ENCODE results near the gene SLCO2A1.

Gene SLCO2A1

DNA sequence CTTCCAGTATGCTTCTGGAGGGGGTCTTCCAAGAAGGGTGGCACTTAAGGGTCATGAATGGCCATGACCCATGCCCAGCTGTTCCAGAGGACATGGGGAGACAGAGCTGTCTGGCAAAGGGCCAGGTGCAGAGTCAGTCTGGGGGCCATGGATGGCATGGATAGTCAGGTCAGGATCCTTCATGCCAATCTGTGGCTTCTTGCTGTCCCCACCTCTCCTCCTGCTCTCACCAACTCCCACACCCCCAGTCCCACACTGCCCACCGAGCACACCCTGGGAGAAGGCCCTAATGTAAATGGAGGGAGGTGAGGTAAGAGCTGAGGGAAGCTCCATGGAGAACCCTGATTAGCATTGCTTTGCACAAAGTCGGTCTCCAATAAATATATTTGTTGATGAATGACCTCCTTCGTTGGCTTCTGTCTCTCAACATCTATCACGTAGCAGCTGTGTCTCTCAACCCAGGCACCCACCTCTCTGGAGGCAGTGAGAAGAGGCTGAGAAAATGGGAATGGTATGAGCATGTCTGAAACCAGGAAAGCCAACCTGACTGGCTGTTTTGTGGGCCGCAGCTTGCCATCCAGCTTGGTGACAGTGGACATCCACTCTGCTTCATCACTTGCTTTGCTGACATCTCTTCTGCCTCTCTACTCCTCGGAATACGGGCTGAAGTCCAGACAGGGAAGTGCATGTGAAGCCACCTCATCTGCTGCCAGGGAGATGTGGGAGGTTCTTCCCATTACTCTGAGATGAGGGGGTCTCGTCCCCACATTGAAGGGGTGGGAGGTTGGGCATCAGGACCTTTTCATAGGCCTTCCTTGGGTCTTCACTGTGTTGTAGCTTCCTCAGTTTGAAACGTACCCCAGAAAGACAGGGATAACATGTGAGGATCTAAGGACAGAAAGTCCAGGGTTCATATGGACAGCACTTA is 96.4 kb downstream of the SLCO2A1 start:
- DNase-seq (ENCODE audit: low read depth), result no peak

DNA sequence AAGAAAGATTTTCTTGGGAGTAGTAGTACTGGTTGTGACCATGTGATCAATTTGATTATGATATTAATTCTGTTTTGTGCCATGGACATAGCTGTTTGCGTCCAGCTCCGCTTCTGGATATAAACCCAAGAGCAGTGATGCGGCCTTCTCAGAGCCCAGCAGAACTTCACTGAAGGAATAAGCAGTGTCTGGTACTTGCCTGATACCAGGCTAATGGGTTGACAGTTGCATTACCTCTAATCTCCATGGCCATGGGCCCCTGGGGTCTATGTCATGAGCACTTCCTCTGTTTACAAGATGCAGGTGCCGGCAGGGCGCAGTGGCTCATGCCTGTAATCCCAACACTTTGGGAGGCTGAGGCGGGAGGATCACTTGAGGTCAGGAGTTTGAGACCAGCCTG is 97.7 kb downstream of the SLCO2A1 start:
- no peak for DNase-seq (ENCODE audit: low read depth)

DNA sequence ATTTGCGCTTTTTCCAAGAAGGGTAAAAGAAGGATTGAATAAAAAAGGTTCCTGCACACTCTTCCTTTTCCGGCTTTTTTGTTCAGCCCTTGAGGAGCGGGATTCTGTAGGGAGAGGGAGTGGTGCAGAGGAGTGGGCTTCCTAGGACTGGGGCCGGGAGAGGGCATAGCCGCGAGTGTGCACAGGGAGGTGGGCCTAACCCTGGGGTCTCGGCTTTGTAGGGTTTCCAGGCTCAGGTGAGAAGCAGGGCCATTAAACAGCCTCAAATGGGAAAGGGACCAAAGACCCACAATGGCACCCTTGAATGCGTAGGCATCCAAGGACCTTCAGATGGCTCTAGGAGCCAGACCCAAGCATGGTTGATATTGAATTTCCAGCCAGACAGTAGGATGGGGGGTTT is 98.6 kb downstream of the SLCO2A1 start:
- no peak for DNase-seq (ENCODE audit: low read depth)

DNA sequence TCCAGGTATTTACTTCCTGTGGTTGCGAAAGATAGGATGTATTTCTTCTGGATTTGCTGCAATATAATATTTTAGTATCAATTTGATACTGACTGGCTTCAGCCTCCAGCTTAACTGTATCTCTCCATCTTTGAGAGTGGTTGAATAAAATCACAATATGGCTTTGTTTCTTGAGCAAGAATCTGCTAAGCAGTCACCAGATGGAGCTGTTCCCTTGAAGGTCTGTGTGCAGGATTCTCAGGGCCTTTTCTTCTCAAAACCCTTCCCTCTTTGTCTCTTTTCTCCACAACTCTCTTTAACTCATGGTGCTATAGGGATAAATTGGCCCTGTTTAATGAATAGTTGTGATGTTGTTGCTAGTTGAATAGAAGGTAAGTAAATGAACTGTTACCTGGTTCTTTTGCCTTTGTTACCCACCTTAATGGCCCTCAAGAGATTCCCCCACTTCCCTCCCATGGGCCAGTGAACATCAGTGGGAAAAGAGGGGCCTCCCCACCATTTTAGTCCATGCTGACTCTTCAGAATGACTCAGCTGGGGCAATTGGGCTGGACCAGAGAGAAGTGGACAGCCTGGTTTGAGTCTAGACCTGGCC is 99.3 kb downstream of the SLCO2A1 start:
- no peak for DNase-seq (ENCODE audit: low read depth)

DNA sequence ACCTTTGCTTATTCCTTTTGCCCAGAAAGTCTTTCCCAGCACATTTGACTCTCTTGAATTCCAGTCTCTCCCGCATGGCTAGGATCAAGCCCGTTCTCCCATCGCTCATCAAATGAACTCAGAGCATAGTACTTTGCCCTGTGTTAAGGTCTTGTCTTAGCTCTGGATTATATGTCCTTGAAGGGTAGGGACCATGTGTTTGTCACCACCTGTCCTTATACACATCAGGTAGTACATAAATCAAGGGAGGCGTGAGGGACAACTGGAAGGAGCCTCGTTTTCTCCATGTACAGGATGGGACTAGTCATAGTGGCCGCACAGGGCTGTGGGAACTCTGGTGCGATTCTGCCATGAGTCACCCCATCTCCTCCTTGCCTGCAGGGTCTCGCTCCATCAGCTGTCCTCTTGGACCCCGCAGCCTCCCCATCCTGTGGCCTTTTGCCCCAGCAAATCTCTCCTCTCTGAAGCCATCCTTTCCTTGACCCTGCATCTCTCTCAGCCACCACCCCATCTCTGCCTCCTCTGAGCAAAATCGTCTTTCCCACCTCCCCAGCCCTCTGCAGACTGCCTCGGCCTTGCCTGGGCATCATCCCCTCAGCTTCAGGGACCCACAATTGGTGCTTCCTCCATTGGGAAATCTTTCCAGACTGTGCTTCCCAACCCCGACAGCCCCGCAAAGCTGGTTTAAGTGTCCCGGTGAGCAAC is 100.7 kb downstream of the SLCO2A1 start:
- DNase-seq (ENCODE audit: low read depth), result no peak

DNA sequence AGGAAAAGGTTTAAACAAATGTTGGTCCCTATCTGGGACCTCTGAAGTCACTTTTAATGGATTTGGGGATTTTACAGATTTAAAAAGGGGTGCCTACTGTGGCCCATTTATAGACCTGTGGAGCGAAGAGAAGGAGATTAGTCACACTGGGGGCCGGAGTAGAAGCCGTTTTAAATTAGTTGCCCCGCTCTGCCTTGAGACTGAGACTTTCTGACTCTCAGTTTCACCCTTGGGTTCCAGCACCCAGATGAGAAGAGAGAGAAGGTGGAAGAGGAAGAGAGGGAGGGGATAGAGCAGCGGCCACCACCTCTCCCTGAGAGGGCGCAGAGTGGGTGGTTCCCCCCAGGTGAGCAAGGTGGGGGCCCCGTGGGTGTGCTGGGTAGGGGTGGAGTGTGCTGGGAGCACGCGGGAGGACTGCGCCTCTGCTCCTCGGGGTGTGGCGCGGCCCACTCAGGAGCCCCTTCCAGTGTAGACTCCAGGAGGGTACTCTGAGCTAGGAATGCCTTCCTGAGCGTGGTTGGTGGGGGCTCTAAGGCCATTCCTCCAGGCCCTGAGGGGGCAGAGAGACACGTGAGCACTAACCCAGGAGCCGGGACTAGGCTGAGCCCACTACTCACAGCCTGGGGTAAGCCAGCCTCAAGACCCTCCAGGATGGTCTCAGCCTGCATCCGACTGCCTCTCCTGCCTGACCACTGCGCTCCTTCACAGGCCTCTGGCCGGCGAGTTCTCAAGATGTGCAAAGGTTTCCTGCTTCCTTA is 101.4 kb downstream of the SLCO2A1 start:
- no peak for DNase-seq (ENCODE audit: low read depth)

DNA sequence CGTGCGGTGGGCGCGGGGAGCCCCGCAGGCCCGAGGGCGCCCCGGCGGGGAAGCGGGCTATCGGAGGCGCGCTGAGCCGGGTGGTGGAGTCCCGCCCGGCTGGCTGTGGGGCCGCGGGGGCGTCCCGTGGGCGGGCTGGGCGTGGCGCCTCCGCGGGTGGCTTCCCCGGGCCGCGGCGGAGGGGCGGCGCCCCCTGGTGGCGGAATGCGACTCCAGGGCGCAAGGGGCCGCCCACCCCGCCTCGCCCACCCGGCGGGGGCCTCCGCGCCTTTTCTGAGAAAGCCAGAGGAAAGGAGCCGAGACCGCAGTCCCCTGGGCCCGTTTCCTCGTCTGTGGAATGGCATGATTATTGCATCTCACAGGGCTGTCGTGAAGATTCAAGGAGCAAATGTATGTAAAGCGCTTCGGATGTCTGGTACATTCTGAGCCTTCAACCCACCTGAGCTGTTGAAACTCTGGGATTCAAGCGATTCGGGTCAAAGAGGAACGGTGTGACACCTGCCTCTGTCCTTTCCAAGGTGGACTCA is 102.1 kb downstream of the SLCO2A1 start:
- DNase-seq (ENCODE audit: low read depth), result peak; percentile 81

DNA sequence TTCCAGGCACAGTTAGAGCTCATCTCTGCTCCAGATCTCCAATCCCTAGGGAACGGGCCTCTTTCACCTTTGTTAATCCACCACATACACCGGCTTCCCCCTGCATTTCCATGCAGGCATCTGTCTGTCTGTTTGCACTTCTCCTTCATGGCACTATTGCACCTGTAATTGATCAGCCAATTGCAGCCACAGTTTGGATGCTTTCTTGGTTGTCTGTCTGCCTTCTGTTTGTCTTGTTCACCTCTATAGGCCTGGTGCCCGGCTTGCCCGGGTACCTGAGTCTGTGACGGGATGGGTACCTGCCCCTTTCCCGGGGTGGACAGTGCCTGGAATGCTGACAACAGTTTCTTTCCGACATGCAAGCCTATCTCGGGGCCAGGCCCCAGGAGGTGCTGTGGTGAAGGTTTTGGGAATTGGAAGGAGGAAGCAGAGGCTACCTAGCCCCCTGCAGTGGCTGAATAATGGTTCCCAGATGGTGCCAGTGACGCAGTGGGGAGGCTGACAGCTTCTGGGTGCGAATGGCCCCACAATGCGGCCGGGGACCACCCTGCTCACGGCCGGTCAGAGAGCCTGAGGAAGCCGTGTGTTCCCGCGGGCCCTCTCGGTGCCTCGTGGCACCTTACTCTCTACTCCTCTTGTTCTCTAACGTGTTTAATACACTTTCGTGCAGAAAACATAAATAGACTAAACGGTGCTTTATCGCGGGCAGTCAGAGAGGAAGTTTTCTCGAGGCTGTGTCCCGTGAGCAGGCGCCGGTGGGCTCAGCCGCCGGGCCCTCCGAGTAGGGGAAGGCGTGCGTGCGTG is 102.8 kb downstream of the SLCO2A1 start:
- DNase-seq (ENCODE audit: low read depth), result no peak

DNA sequence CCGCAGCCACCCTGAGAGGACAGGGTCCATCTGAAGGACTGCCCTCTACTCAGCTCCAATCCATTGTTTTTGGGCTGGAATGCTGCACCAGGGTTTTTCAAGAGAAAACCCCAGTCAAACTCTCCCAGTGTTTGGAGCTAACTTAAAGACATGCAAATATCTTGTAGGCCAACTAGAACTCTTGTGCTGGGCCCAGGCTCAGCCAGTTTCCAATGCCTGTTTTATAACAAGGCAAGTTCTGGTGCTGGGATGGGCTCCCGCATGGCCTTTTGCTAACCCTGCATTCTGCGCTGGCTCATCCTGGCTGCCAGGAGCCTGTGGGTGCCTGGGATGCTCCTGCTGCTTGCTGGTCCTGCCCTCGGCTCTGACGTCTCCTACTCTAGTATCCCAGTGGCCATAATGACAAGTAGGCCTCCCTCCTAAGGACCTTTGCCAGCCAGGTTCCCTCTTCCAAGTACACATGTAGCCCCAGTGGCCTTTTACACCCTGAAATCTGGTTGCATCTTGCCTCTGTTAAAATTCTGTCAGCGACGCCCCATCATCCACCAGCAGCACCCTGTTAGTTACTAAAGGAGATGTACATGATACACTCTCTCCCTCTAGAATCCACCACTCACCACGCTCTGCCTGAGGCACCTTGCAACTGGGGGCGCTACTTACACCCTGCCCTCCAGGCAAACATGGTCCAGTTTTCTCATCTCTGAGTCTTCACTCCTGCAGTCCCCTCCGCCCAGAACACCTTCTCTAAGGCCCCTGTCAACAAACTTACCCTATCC is 103.6 kb downstream of the SLCO2A1 start:
- DNase-seq (ENCODE audit: low read depth), result no peak

DNA sequence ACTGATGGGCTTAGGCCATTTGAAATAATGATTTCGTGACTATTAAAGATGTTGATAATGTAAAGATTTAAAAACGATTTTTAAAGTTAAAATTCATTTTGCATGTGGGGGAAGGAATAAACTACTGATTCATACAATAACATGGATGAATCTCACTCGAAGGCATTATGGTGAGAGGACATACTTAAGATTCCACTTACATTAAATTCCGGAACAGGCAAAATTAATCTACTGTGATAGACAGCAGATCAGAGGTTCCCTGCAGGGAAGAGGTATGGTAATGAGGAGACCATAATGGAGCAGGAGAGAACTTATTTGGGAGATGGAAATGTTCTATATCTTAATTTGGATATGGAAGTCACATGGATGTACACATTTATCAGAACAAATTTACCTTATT is 105.7 kb downstream of the SLCO2A1 start:
- no peak for DNase-seq (ENCODE audit: low read depth)

DNA sequence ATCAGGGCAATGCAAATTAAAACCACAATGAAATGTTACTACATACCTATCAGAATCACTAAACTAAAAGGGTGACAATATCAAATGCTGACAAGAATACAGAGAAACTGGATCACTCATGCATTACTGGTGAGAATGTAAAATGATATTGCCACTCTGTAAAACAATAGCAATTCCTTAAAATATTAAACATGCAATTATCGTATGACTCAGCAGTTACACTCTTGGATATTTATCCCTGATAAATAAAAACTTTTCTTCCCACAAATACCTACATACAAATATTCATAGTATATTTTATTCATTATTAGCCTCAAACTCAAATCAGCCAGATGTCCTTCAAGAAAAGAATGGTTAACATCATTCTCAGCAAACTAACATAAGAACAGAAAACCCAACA is 108.1 kb downstream of the SLCO2A1 start:
- DNase-seq (ENCODE audit: low read depth), result no peak

DNA sequence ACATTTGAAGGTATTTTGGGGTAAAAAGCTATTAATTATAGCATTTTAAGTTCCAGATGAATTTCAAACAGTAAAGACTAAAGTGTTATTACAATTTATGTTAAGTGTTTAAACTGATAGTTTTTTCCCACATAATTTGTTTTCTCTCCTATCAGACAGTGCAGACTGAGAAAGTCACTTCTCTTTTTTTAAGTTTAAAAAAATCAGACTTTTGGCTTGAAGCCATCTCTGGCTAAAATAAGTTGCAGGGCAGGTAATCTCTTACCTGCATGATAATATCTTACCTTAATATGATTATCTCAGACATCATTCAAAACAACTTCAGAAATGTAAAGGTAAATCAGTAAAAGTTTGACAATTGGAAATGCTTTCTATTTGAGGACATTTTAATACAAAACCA is 112.6 kb downstream of the SLCO2A1 start:
- DNase-seq (ENCODE audit: low read depth), result no peak

DNA sequence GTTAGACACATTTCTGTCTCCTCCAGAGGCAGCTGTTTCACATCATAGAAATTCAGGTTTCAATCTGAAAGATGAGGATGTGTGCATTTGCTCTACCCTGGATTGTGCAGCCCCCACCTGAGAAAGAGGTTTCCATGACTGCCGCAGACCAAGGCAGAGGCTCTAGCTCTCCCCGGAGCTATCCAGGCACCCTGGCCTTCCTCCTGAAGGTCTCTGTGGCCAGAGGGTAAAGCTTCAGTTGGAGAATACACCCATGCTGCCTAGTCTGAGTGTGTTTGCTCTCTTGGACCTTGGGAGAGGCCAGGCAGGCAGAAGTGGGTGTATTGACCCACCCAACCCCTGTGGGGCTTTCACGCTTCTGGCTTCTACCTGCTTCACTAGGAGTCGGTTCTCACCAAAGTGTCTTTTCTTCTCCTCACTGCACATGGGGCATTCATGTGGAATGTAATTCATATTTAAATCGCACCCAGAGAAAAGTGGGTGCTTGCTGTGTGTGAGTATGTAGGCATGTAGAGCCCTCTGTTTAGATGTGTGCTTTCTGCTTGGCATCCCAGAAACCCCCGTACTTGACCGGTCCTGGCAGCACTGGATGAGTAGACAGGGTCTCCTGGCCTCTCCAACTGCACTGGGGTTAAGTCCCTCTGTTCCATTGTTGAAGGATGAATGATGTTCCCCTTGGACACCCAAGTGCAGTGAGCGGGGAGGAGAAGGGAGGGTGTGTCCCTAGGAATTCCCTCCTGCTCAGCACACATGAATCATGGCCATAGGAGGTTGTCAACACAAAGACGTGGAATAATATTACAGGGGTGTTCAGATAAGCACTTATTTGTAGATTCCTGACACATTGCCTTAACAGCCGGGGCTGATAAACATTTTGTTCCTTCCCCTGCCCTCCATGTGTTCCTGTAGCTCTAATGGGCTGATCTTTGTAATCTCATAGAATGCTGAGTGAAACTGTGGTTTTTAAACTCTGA is 113.8 kb downstream of the SLCO2A1 start:
- no peak for DNase-seq (ENCODE audit: low read depth)

DNA sequence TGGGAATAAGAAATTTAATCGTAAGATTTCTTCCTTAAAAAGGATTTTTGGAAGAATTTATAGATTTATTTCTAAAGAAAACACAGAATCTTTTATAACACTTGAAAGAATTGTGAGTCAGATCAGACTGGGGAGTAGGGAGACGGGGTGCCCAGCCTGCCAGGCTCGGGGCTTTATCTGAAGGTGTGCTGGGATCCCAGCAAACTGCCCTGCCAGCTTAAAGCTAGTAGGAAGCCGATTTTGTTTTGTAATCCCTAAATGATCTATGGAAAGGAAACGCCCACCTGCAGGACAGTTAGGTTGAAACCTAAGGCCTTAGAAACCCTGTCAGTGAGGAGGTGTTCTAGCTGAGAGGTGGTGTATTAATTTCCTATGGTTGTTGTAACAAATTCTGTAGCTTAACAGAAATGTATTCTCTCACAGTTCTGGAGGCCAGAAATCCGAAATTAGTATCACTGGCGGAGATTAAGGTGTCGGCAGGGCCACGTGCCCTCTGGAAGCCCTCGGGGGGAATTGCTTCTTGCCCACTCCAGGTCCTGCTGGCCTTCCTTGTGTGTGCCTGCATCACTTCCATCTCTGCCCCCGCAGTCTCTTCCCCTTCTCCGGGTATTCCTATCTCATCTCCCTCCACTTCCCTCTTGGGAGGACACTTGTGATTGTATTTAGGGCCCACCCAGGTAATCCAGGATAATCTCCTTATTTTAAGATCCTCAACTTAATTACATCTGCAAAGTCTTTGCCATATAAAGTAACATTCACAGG is 114.7 kb downstream of the SLCO2A1 start:
- no peak for DNase-seq (ENCODE audit: low read depth)

DNA sequence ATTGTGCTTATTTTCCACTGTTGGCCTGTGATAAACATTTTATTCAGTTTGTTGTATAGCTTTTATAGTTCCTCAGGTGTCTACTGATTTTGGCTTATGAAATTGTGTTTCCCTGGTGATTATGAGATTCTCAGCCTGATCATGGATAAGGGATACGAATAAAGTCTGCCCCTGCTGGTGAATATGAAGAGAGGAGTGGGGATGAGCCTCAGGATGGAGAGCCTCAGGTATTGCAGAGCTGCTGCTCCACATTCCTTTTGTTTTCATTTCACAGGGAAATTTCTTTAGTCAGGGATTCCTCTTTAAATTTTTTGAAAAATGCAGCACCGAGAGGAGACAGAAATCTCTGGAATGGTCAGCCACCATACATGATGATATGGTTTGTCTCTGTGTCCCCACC is 119.3 kb downstream of the SLCO2A1 start:
- DNase-seq (ENCODE audit: low read depth), result no peak

DNA sequence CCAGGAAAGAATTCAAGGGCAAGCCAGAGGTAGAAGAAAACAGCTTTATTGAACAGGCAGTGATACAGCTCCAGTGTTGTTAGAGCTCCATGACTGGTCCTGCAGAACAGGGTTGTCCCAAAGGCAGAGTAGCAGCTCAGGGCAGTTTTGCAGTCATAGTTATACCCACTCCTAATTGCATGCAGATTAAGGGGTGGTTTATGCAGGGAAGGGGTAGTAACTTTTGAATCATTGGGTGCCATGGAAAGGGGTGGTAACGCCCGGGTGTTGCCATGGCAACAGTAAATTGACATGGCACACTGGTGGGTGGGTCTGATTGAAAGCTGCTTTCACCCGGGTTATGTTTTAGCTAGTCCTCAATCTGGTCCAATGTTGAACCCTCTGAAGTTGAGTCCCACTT is 124.3 kb downstream of the SLCO2A1 start:
- no peak for DNase-seq (ENCODE audit: low read depth)

DNA sequence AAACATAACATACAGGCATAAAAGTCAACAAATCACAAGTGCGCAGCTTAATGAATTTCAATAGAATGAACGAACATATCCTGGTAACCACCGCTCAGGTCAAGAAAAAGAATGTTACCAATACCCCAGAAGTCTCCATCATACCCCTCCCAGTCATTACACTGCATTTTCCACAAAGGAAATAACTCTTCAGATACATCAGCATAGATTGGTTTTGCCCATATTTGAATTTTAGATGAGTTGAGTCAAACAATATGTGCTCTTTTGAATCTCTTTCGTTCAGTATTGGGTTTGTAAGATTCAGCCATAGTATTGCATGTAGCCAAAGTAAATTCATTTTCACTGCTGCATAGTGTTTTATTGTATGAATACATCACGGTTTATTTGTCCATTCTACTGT is 127.9 kb downstream of the SLCO2A1 start:
- no peak for DNase-seq (ENCODE audit: low read depth)

DNA sequence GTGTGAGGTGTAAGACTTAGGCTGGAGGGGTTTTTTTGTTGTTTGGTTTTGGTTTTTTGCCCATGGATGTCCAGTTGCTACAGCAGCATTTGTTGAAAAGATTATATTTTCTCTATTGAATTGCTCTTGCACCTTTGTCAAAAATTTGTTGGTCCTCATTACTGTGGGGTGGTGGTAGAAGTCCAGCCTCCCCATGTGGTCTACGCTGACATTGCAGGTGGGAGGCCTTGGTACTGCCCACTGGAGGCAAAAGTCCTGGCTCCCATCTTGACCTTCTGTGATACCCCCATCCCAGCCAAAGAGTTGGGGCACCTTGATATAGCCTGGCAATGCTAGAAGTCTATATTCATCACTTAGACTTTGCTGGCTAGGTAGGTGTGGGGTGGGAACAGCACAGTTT is 128.6 kb downstream of the SLCO2A1 start:
- DNase-seq (ENCODE audit: low read depth), result no peak

All from stimulated activated CD4-positive, alpha-beta T cell treated with anti-CD3 and anti-CD28 coated beads, Interleukin-2, amount 100 ng/mL, for 4 hours (primary cell).